Fibroblast of lung (primary cell): ENCODE data around the gene TESK2.

Experiments used
- EZH2 ChIP-seq: IDR thresholded peaks from 2 replicates; pipeline ENCODE4 v1.5.1; 2012; ENCODE audit warnings: low read length, control low read depth, mild to moderate bottlenecking; ENCODE audit errors: missing control alignments
- TF ChIP-seq, protein P1 (sequence below), 2 donors: IDR thresholded peaks in 1 of 2; conservative IDR thresholded peaks in 1 of 2; 1 replicate in 1 of 2; 2 replicates in 1 of 2; pipeline ENCODE4 v1.5.1; 2011 to 2012; ENCODE audit warnings: low read length in 2 of 2, control low read depth in 1 of 2, inconsistent platforms in 1 of 2, low read depth in 1 of 2, mild to moderate bottlenecking in 1 of 2

DNA sequence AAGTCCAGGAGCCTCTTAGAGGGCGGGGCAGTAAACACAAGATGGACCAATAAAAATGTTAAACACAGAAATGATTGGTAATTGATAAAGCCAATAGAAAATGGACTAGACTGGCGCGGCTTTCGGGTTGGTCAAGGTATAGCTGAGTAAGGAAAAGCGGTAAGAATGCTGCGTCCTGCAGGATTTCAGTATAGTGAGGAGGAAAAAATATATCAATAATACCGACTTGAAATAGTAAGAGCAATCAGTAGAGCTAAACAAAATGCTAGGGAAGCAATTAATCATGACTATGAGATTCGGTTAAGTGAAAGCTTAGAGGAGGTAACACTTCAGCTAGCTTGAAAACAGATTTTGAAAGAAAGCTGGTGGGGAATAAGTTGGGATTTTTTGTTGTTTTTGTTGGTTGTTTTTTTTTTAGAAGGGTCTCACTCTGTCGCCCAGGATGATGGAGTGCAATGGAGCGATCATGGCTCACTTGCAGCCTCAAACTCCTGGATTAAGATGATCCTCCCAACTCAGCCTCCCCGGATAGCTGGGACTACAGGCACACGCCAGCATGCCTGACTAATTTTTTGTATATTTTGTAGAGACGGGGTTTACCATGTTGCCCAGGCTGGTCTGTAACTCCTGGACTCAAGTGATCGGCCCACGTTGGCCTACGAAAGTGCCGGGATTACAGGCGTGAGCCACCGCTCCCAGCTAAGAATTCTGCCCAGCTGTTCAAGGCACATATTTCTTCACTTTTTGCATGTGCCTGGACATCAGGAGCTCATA lies 711 bp upstream of the TESK2 start:
- TF ChIP-seq, protein P1, sequence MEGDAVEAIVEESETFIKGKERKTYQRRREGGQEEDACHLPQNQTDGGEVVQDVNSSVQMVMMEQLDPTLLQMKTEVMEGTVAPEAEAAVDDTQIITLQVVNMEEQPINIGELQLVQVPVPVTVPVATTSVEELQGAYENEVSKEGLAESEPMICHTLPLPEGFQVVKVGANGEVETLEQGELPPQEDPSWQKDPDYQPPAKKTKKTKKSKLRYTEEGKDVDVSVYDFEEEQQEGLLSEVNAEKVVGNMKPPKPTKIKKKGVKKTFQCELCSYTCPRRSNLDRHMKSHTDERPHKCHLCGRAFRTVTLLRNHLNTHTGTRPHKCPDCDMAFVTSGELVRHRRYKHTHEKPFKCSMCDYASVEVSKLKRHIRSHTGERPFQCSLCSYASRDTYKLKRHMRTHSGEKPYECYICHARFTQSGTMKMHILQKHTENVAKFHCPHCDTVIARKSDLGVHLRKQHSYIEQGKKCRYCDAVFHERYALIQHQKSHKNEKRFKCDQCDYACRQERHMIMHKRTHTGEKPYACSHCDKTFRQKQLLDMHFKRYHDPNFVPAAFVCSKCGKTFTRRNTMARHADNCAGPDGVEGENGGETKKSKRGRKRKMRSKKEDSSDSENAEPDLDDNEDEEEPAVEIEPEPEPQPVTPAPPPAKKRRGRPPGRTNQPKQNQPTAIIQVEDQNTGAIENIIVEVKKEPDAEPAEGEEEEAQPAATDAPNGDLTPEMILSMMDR (conservative IDR thresholded peaks at IDR 0.05 in 1 of 2, IDR thresholded peaks at IDR 0.05 in 1 of 2; ENCODE audit: low read depth in 1 of 2, low read length in 2 of 2) = no peak
- TF ChIP-seq EZH2 = no peak
